Neural cell (in vitro differentiated cells): ENCODE measurements around the gene COL5A1.

Experiments used
- CTCF ChIP-seq: fragments of 450-650 bp; IDR thresholded peaks from 2 replicates; pipeline ENCODE4 v1.5.1; 2014; ENCODE audit warnings: antibody characterized with exemption, mild to moderate bottlenecking, moderate library complexity; ENCODE audit not compliant: poor library complexity, severe bottlenecking
- EZH2 ChIP-seq: fragments of 200-600, 300-800 bp; shearing (Covaris generic), sonication (generic); IDR thresholded peaks from 2 replicates; pipeline ENCODE4 v1.6.1; 2014; ENCODE audit warnings: antibody characterized with exemption, low read length, borderline replicate concordance, mild to moderate bottlenecking; ENCODE audit not compliant: insufficient read depth, poor library complexity, severe bottlenecking
- POLR2AphosphoS5 ChIP-seq: IDR thresholded peaks from 2 replicates; pipeline ENCODE4 v1.6.1; 2012
- TAF1 ChIP-seq: IDR thresholded peaks from 2 replicates; pipeline ENCODE4 v1.6.1; 2012; ENCODE audit warnings: low read depth

- no peak for TF ChIP-seq EZH2
- TF ChIP-seq CTCF, result no peak
- no peak for TF ChIP-seq TAF1
- no peak for TF ChIP-seq POLR2AphosphoS5
Observed at GRCh38 chr9:134891053-134891452, 249.4 kb downstream of the COL5A1 start.
